ENCODE results near the gene STAT4.

Gene STAT4

GRCh38 chr2:191150600-191151330 is at the start of gene STAT4:
Gene STAT4, minus strand, starts transcription at chr2:191150994. Its CDS starts 2,791 bp downstream, at chr2:191148203.
- DNase-seq, result peak; percentile 77

DNA sequence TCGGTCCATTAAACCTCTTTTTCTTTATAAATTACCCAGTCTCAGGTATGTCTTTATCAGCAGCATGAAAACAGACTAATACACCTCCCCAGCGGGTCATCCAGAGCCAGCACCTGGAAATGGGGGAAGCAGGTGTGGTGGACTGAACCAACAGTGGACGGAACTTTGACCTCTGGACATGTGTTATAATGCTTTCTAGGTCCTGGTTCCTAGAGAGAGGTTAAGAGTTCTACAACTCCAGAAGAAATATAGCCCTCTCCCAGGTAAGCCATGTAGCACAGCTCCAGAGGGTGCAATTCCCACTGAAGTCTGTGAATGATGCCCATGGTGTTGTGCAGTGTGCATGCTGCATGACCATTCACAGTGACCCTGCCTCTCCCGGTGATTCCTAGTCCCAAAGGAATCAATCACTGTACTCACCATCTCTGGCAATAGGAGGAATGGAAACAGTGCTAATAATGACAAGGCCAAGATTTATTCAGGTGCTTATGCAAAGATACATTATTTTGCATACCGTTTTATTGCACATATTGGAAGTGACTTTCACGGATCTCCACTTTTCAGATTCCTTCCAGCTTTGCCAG is 49.2 kb upstream of the STAT4 start:
- no peak for DNase-seq

GRCh38 chr2:191198271-191198670 is 47.5 kb upstream of the STAT4 start:
- no peak for DNase-seq

- DNase-seq, result no peak
Observed at GRCh38 chr2:191197096-191197495, 46.3 kb upstream of the STAT4 start.

GRCh38 chr2:191195021-191195420 is 44.2 kb upstream of the STAT4 start:
- DNase-seq, result no peak

DNA sequence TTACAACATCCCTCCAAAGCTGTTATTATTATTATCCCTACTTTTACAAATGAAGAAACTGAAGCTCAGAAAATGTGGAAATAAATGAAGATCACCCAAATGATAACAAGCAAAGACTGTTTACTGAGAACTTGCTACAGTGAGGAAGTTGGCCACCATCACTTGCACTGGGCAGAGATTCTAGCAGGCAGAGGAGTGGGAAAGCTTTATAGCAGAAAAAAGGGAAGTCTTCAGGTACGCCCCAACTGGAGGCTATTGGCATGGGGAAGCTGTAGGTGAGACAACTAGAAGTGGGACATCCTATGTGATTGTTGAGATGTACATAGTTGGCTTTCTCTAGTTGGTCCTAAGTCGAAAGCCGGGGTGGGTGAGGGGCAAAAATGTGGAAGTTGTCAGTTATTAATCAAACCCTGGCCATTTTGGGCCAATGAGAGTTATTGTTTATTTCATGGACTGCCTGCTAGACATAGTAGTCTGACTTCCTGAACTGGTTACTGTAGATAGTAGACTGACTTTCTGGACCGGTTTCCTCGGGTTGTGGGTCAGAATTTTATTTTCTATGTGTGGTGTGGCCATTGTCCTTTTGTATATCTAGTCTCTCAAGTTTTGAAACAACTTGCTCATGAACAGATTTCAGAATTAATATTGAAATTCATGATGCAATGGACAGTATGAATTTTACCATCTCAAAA is 40.2 kb upstream of the STAT4 start:
- no peak for DNase-seq

- no peak for DNase-seq
Observed at GRCh38 chr2:191190435-191190834, 39.6 kb upstream of the STAT4 start.

DNA sequence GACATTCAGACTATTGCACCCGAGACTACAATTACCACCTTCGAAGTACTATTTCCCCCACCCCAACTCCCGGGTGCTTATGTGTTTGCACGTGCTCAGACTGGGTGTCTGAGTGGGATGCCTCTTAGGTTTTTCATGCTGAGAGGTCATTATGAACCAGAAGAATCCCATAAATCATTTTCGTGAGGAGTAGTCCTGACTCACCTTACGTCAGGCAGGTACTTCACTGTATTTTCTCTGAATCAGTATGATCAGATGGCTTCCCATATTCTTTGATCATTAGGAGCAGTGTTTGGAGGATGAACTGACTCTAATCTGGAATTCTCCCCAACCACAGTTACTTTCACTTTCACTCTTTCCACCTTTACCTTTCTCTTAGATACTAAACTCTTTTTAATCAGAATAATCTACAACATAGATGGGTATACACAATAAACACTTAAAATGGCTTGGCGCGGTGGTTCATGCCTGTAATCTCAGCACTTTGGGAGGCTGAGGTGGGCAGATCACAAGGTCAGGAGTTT is 38.4 kb upstream of the STAT4 start:
- DNase-seq, result no peak

DNA sequence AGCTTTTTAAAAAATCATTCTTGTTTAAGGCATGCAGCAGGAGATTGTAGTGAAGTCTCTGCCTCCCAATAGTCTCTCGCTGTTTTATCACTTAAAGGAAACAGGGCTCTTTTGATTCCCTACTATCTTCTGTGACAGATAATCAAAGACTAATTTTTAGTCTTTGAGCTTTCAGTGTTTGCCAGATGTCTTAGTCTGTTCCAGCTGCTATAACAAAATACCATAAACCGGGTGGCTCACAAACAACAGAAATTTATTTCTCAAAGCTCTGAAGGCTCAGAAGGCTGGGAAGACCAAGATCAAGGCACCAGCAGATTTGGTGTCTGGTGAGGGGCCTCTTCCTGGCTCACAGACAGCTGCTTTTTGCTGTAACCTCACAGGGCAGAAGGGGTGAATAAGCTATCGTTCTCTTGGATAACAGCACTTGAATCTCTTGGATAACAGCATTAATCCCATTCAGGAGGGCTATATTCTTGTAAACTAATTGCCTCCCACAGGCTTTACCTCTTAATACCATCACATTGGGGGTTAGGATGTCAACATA is 37.8 kb upstream of the STAT4 start:
- no peak for DNase-seq

DNA sequence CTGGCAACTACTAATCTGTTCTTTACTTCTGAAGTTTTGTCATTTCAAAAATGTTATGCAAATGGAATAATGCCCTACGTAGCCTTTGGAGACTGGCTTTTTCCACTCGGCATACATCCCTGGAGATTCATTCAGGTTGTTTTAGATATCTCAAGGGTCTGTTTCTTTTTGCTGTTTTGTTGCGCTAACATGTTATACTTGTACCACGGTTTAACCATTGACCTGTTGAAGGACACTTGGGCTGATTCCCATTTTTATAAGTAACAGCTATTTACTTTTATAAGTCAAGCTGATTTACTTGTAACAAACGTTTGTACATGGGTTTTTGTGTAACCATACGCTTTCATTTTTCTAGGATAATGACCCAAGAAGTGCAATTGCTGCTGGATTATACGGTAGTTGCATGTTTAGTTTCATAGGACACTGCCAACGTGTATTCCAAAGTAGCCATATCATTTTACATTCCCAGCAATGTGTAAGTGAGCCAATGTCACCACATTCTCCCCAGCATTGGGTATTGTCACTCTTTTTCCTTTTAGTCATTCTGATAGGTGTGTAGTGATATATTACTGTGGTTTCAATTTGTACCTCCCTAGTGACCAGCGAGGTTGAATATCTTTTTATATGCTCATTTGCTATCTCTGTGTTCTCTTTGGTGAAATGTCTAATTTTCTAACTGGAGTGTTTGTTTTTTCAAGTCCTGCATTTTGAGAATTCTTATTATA is 36.5 kb upstream of the STAT4 start:
- DNase-seq, result no peak

GRCh38 chr2:191184457-191184856 is 33.7 kb upstream of the STAT4 start:
- DNase-seq, result no peak

- no peak for DNase-seq
Observed at GRCh38 chr2:191183516-191183915, 32.7 kb upstream of the STAT4 start.

GRCh38 chr2:191183081-191183480 is 32.3 kb upstream of the STAT4 start:
- no peak for DNase-seq

DNA sequence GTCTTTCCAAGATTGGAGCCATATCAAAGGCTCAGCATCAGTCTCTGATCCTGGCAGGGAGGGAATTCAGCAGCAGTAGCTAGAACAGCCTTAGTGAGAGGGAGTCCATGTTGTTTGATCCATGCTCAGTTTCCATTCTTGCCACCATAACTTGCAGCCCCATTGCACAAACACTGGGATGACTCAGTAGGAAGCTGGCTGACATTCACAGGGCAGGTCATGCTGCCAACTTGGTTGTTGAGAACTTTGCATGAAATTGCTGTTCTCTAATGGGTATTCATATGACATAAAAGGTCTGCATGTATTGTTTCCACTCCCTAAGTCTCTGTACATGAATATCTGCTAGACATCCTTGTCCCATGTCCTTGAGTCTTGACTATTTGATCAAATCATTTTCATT is 29.9 kb upstream of the STAT4 start:
- no peak for DNase-seq

DNA sequence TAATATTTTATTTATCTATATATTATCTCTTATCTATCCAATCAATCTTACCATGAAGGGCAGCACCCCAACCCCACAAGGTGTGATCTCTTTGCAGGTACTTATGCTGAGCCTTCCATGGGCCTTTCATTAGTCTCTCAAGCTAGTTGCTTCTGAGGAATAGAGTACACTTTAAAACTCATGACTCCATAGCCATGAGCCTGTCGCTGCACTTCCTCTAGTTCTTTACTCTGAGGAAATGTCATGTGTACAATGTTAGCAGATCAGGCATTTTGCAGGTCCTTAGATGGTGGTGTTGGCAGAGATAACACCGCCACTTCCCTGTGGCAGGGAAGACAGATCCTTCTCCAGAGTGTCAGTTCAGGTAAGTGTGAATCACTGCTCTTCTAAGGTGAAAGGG is 29.5 kb upstream of the STAT4 start:
- no peak for DNase-seq

DNA sequence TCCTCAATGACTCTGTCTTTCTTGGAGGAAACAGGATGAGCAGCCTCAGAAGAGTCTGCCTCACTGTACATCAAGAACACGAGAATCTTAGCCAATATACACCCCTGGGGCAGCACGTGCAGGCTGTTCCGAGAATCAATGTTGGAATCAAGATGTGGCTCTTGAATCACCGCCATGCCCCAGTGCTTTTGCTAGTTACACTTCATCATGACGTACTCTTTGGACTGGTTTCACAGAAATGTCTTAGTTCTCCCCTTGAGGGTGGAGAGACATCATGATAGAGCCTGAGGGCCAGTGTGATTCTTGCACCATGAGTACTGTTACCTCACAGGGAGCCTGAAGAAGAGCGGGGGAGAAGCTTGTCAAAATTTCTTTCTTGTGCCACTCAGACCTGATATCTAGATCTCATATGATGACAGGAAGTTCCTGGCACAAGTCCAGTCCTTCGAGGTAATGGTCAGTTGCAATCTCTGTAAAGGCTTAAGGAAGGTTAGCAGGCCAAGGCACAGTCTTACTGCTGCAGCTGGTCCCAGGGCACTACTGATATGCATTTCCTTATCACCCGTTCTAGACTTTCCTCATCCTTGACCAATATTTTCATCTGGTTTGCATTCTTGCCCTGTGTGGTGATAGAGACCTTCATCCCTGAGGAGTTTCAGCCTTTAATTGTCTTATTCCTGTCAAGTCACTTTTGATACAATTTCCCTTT is 28.2 kb upstream of the STAT4 start:
- DNase-seq, result peak; percentile 79

GRCh38 chr2:191177751-191178736 is 27.2 kb upstream of the STAT4 start:
- DNase-seq, result no peak

DNA sequence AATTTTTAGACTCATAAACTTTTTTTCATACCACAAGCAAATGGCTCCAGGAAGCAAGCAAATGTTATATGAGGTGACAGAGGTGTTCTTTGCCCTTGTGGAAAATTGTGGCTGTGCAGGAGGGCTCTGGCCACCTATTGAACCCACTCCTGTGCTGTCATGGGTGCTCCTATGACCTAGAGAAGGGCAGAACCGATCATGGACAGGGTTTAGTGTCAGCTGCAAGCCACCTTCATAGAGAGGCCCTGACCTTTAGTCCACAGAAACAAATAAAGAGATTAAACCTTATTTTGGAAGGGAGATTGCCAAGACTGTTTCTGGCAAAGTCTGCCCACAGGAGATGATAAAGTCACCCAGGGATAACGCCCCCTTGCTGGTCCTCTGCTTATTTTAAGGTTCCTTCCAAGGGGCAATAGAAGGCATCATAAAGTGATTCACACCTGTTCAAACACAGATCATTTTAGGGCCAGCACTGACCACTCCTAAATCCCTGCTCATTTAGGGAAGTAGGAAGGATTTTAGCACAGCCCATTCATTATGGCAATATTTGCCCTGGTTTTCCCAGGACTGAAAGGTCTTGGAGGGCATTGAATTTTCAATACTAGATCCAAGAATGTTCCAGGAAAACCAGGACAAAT is 26.1 kb upstream of the STAT4 start:
- no peak for DNase-seq

DNA sequence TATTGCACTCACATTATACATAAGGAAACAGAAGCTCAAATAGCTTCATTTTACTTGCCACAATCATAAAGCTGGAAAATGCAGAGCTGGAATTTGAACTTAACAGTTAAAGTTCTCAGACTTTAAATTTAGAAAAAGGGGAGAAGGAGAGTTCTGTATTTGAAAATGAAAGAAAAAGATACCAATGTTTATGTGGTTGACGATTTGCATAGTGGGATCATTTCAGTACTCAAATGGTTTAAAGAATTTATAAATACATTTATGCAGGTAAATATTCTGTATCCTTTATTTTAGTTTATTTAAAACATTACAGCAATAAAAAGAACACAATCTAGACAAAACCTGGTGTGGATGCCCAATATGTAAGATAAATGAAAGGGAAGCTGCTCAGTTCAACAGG is 25.5 kb upstream of the STAT4 start:
- no peak for DNase-seq

DNA sequence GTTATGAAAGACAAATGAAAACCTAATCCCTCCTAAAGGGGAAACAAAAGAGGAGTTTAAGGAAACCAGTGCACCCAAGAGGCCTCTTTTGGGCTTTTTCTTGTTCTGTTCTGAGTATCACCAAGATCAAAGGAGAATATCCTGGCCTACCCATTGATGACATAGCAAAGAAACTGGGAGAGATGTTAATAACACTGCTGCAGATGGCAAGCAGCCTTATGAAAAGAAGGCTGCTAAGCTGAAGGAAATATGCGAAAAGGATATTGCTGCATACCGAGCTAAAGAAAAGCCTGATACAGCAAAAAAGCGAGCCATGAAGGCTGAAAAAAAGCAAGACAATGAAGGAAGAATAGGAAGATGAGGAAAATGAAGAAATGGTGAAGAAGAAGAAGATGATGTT is 23.6 kb upstream of the STAT4 start:
- DNase-seq, result no peak

DNA sequence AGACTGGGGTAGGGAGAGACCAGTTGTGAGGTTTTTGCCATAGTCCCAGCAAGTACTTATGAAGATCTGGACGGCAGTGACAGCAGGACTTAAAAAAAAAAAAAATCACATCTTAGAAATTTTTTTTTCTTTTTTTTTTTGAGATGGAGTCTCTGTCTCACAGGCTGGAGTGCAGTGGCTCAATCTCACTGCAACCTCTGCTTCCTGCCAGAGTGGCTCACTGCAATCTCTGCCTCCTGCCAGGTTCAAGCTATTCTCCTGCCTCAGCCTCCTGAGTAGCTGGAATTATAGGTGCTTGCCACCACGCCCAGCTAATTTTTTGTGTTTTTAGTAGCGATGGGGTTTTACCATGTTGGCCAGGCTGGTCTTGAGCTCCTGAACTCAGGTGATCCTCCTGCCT is 22.4 kb upstream of the STAT4 start:
- DNase-seq, result no peak
